Measurements from ENCODE around the gene PFN1.

GRCh38 chr17:4899341-4900230, 48.7 kb downstream of the PFN1 start, which contains the start of gene C17orf107:
- TF ChIP-seq CTCF (IDR thresholded peaks at IDR 0.05; ENCODE audit: extremely low read depth in 1 of 2, insufficient read depth in 1 of 2, low read depth in 1 of 2, low read length in 2 of 2) = no peak
- peak; percentile 19 for TF ChIP-seq POLR2A (IDR thresholded peaks at IDR 0.05; ENCODE audit: low read depth, low read length)
- peak; percentile 55 for TF ChIP-seq POLR2AphosphoS5 (IDR thresholded peaks at IDR 0.05; ENCODE audit: insufficient read depth, low read depth, low read length)
- TF ChIP-seq MAX (IDR thresholded peaks at IDR 0.05; ENCODE audit: insufficient read depth, insufficient read length) = no peak
- TF ChIP-seq EZH2 (IDR thresholded peaks at IDR 0.05; ENCODE audit: borderline replicate concordance, low read depth, low read length, severe bottlenecking) = peak; percentile 30
- peak; percentile 50 for TF ChIP-seq JUN (IDR thresholded peaks at IDR 0.05; ENCODE audit: borderline replicate concordance, insufficient read depth, insufficient read length, low read depth)
- TF ChIP-seq MYC (IDR thresholded peaks at IDR 0.05; ENCODE audit: low read depth, low read length) = no peak

Measured in endothelial cell of umbilical vein (primary cell).